C4-2B (cell line): ENCODE data around the gene HSPA1A.

Experiments
- CTCF ChIP-seq: fragments of 450-650 bp; conservative IDR thresholded peaks from 2 replicates; pipeline ENCODE4 v1.5.1; 2017; ENCODE audit warnings: mild to moderate bottlenecking
- ZFX ChIP-seq: fragments of 450-650 bp; IDR thresholded peaks from 2 replicates; pipeline ENCODE4 v1.6.1; 2017

- TF ChIP-seq CTCF = no peak
- TF ChIP-seq ZFX = no peak
Observed at GRCh38 chr6:31842053-31842452, 26.7 kb downstream of the HSPA1A start.
